GM21447 (cell line): ENCODE results near the gene CMBL.
A peak's percentile ranks its signal among the peaks of the same experiment; 100 is the strongest.
"Not testable (repeated sequence)": the region's sequence is repeated elsewhere in the genome, so short reads cannot be mapped to it uniquely, and the experiment has no call there.

Experiments
- ATAC-seq: cut with Tn5 transposase; IDR thresholded peaks from one replicate; pipeline ENCODE4 v1.9.1; 2021; ENCODE audit not compliant: unreplicated experiment

The CMBL gene

GRCh38 chr5:10286862-10287227 lies 20.9 kb downstream of the CMBL start:
- no peak for ATAC-seq

GRCh38 chr5:10286162-10286861 lies 21.4 kb downstream of the CMBL start:
- ATAC-seq, result no peak

DNA sequence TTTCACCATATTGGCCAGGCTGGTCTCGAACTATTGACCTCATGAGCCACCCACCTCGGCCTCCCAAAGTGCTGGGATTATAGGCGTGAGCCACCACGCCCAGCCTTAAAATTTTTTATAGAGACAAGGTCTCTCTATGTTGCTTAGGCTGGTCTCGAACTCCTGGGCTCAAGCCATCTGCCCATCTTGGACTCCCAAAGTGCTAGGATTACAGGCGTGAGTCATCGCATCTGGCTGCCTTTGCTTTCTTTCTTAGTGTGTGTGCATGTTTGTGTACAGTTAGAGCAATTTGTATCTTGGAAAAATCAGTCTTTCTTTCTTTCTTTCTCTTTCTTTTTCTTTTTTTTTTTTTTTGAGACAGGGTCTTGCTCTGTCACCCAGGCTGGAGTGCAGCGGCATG lies 22.3 kb downstream of the CMBL start:
- ATAC-seq, result not testable (repeated sequence)

GRCh38 chr5:10283927-10284635 lies 23.6 kb downstream of the CMBL start:
- peak; percentile 86 for ATAC-seq

GRCh38 chr5:10279925-10280720 lies 27.6 kb downstream of the CMBL start:
- ATAC-seq, result no peak

- ATAC-seq, result no peak
These were observed 28.4 kb downstream of the CMBL start for GRCh38 chr5:10279328-10279727.

GRCh38 chr5:10278658-10279279 lies 28.9 kb downstream of the CMBL start:
- no peak for ATAC-seq

- ATAC-seq, result no peak
These were observed 29.7 kb downstream of the CMBL start for GRCh38 chr5:10277773-10278630.

GRCh38 chr5:10276691-10277090 lies 31.0 kb downstream of the CMBL start:
- ATAC-seq, result no peak

DNA sequence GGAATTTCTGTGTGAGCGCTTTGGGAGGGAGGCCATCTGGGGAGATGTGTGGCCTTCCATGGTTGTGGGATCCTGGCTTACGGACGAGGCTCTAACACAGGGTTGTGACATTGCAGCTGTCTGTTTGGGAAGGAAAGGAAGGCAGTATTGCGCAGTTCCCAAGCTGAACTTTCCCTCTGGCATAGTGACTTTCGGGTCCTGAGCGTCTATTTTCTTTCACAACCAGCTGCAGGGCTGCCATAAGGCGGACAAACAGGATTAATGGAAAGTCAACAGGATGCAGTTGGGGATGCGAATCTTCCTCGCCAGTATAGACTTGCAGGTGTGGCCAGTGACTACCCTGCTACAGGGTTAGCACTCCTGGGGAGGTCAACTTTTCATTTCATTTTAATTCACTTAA lies 31.7 kb downstream of the CMBL start:
- ATAC-seq, result no peak

DNA sequence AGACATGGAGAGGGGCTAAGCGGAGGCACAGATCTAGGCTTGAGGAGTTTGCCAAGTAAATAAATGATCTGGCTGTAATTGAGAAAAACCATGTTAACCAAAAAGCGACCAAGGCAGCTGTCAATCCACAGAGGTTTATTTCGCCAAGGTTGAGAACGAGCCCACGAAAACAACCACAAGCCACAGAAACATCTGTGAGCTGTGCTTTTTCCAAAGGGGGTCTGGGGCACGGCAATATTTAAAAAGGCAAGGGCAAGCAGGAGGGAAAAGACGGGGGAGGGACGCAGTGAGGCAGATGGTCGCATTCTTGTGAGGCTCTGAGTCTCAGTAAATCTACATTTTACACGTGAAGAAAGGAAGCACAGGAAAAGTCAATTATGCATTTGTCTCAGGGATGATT lies 32.2 kb downstream of the CMBL start:
- no peak for ATAC-seq

- not testable (repeated sequence) for ATAC-seq
These were observed 34.9 kb downstream of the CMBL start for GRCh38 chr5:10272875-10273209.

GRCh38 chr5:10272053-10272874 lies 35.4 kb downstream of the CMBL start:
- ATAC-seq, result no peak

GRCh38 chr5:10268100-10268499 lies 39.6 kb downstream of the CMBL start:
- no peak for ATAC-seq

DNA sequence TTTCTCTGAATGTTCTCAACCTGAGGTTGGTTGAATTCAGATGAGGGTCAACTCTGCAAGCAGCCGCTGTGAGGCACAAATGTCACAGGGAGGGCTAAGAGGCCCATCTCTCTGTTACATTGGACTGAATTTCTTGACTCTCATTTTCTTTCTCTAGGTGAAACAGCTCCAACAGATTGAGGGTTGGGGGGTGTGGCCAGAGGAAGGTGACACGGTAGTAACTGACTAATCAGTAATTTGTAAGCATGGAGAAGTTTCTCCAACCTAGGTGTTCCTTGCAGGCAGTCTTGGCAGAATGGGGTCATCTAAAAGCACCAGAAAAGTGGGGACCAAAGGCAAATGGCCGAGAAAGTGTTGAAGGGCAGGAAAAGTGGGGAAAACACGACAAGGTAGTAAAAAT lies 40.9 kb downstream of the CMBL start:
- ATAC-seq, result no peak

GRCh38 chr5:10266137-10266536 lies 41.6 kb downstream of the CMBL start:
- no peak for ATAC-seq

- no peak for ATAC-seq
These were observed 42.2 kb downstream of the CMBL start for GRCh38 chr5:10265245-10266109.

- ATAC-seq, result no peak
These were observed 43.1 kb downstream of the CMBL start for GRCh38 chr5:10264604-10265003.

DNA sequence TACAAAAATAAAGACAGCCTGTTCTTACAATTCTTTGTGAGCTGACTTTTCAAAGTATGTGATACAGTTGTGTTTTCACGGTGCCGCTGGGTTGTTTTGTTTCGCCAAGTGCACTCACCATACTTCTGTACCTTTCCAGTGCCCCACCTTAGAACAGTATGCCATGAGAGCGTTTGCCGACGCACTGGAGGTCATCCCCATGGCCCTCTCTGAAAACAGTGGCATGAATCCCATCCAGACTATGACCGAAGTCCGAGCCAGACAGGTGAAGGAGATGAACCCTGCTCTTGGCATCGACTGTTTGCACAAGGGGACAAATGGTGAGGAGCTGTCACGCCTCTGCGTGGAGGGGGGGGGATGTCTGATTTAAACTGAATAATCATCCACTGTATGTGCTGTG lies 44.7 kb downstream of the CMBL start:
- ATAC-seq, result no peak
